Stimulated activated CD8-positive, alpha-beta memory T cell treated with anti-CD3 and anti-CD28 coated beads, Interleukin-7, amount 100 ng/mL, for 4 hours (primary cell): Measurements from ENCODE around the gene OR9A2.

Source experiments
- DNase-seq, 2 donors: peaks; one replicate each; pipeline ENCODE4 v3.0.0-alpha.2; 2020; ENCODE audit warnings: low read depth in 2 of 2

Gene OR9A2, protein sequence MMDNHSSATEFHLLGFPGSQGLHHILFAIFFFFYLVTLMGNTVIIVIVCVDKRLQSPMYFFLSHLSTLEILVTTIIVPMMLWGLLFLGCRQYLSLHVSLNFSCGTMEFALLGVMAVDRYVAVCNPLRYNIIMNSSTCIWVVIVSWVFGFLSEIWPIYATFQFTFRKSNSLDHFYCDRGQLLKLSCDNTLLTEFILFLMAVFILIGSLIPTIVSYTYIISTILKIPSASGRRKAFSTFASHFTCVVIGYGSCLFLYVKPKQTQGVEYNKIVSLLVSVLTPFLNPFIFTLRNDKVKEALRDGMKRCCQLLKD

GRCh38 chr7:143027032-143027431, at the start of gene OR9A2:
OR9A2 (minus strand) TSS chr7:143027132; CDS start chr7:143027132, 0 bp downstream.
- DNase-seq: no peak

GRCh38 chr7:143074141-143074540, 47.2 kb upstream of the OR9A2 start:
- DNase-seq: no peak

DNA sequence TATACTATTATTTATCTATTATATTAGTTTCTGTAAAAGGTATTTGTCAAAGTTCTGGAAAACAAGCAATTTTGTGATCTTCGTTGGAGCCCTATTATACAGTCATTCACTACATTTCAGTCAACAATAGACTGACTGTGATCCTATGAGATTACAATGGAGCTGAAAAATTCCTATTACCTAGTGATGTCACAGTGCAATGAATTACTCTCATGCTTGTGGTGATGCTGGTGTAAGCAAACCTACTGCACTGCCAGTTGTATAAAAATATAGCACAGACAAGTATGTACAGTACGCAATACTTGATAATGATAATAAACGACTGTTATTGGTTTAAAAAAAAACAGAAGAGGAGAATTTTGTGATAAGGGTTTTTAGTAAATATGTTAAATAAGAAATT, 46.6 kb upstream of the OR9A2 start:
- no peak for DNase-seq

DNA sequence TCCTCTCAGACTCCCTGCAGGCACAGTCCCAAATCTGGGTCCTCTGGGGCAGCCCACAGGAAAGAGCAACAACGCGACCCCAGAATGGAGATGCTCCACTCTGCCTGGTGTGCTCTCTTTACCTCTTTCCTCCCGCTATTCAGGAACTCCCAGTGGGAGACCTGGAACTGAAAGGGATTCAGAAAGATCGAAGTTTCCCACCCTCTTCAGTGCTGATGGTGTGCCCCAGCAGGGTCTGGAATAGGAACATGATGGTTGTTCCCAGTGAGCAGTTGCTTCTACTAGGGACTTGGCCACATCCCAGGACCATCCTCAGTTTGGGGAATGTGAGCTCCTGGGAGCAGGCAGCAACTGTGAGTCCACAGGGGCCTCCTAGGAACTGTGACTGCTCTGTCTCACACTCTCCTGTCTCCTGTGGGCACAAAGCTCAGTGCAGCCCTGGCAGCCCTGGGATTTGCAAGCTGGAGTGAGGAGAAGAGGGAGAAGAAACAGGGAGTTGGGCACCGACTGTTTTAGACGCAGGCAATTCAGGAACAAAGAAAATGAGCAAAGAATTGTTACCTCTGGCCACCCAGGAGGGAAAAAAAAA, 43.1 kb upstream of the OR9A2 start:
- no peak for DNase-seq

GRCh38 chr7:143068446-143068845, 41.5 kb upstream of the OR9A2 start:
- DNase-seq: no peak

DNA sequence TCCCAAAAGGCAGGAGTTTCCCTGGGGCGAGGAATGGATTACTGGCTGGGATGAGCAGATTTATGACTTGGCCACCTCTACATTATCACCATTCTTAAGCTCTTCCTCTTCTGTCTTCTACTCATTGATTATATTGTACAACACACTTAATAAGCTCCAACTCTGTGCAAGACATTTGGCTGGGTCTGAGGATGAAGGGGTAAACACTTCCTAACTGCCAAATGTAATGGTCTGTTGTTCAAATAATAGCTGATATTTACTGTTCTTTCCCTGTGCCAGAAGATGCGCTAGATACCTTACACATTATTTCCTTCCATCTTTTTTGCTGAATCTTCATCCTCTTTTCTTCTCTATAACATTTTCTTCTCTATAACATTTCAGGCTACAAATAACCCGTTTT, 36.8 kb upstream of the OR9A2 start:
- no peak for DNase-seq

DNA sequence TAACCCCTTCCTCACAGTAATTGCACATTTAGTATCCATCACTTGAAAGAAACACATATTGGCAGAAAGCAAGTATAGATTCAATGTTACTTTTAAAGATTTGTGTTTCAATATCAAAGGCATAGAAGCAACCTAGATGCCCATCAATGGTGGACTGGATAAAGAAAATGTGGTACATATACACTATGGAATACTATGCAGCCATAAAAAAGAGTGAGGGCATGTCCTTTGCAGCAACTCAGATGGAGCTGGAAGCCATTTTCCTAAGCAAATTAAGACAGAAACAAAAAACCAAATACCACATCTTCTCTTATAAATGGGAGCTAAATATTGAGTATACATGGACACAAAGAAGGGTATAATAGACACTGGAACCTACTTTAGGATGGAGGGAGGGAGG, 28.8 kb upstream of the OR9A2 start:
- no peak for DNase-seq

GRCh38 chr7:143054621-143055020, 27.7 kb upstream of the OR9A2 start:
- DNase-seq: no peak

DNA sequence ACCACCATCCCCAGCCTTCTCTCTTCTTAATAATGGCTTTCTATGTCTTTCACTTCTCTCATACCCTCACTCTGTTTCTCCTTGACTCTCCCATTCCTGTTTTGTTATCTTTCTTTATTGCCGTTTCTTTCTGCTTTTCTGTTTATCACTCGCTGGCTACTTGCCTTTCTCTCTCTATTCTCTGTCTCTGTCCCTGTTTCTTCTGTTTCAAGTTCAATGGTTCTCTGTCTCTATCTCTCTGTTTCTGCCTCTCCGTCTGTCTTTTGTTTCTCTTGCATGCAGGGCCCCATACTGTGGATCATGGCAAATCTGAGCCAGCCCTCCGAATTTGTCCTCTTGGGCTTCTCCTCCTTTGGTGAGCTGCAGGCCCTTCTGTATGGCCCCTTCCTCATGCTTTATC, 25.1 kb upstream of the OR9A2 start, which contains the start of gene OR6V1:
TSS of gene OR6V1 (plus strand) at position 301 of the 400 bp plus-strand sequence. CDS start at position 301, 0 bp downstream.
- DNase-seq: no peak

DNA sequence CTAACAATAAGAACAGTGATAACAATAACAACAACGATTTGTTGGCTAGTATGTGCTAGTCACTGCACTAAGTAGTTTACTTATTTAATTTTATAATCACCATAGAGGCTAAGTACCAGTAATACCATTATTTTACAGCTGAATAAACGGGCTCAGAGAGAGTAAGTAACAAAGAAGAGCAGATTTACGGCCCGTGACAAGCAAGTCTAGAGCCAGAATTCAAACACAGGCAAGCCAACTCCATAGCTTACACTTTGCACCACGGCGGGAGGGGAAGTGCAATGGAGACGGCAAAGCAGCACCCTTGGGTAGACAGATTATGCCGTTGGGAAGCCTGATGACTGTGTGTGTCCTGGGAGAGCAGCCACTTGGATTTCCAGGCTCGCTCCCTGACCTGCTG, 24.0 kb upstream of the OR9A2 start:
- no peak for DNase-seq

- no peak for DNase-seq
Observed at GRCh38 chr7:143049362-143049761, 22.4 kb upstream of the OR9A2 start.

GRCh38 chr7:143048827-143049226, 21.9 kb upstream of the OR9A2 start:
- DNase-seq: no peak

DNA sequence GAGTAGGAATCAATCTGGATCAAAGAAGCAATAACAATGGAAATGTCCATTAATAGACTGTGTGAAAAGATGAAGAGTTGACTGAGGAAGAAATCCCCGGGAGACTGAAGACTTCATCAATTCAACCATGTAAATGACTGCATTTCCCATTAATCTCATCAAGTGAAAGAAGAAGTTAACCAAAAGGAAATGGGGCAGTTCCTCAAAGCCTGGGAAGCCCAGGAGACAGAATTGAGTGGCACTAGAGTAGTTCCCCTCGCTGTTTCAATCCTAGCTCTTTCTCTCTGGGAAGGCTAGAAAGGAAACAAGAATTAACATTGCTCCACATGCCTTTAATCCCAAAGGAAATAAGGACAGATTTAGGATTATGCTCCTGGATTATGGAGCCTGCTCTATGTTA, 20.4 kb upstream of the OR9A2 start:
- DNase-seq: no peak

DNA sequence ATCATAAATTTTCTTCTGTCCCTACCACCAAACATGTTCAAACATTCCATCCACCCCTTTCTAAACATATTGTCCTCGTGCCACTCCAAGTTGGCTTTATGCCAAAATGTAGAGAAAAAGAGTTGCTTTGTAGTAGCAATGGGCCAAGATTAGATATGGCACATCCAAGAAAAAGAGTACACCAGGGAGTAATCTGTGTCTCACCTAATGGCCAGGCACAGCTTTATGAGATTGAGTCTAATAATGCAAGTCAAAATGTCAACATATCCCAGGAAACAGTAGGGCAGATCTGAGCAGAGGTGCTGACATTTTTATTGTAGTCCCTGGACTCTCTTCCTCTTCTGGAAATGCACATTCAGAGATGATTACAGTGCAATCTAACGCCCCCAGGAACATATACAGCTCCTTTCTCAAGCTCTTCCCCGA, 19.5 kb upstream of the OR9A2 start:
- DNase-seq: no peak

DNA sequence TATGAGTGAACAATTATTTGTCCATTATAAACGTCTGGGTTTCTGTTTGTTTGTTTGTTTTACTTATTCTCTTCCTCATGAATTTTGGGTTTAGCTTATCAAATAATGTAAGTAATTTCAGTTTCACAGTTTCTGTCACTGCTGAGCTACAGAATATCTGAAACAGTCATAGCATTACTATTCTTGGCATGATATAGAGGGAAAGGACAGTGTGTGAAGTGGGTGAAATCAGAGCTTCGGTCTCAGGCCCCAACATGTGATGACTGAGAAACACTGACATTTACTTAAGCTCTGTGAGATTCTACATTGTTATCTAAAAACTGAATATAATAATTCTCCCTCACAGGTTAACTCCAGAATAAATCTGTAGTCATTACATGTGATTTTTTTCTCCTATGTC, 16.5 kb upstream of the OR9A2 start:
- no peak for DNase-seq

GRCh38 chr7:143042790-143043271, 15.9 kb upstream of the OR9A2 start:
- no peak for DNase-seq

DNA sequence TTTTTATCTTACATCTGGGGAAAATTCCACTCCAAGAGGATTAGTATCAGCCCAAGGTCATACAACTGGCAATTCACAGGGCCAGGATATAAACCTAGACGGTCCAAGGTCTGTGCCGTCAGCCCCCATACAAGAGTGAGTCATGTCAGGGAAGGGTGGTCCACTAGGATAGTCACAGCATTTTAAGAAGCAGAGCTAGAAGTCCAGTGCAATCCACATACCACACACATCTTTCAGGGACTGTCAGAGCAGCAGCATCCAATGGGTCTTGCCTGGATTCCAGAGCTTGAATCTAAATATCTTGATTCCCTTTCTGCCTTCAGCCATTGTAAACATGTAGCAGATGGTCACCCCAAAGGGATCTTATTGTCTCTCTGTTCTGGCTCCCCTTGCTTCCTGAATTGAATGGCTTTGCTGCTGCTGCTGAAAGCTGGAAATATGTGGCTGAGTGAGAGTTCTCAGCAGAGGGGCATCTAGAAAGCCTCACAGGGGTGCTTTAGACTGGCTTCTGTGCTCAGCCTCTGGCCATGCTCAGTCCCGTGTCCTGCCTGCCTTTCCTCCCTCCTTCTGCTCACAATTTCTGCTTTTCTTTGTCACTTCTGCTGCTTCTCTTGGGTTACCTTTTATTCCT, 15.3 kb upstream of the OR9A2 start:
- DNase-seq: no peak

- DNase-seq: no peak
Observed at GRCh38 chr7:143041346-143041745, 14.4 kb upstream of the OR9A2 start.

- DNase-seq: no peak
Observed at GRCh38 chr7:143040209-143040715, 13.3 kb upstream of the OR9A2 start.

DNA sequence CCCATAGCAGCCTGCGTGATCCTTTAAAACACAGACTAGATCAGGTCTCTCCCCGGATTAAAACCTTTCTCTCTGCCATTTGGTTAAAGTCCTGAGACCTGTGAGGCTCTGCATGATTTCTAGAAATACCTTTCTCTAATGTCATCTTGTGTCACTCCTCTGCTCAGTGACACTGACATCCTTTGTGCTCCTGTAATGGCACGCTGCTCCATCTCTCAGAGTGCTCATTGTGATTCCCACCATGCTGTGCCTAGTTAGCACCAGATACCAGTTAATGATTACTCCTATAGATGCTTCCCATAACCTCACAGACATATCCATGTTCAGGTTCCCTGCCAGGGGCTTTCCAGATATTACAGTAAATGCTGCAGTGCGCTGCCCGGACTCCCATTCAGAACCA, 11.7 kb upstream of the OR9A2 start:
- DNase-seq: no peak

DNA sequence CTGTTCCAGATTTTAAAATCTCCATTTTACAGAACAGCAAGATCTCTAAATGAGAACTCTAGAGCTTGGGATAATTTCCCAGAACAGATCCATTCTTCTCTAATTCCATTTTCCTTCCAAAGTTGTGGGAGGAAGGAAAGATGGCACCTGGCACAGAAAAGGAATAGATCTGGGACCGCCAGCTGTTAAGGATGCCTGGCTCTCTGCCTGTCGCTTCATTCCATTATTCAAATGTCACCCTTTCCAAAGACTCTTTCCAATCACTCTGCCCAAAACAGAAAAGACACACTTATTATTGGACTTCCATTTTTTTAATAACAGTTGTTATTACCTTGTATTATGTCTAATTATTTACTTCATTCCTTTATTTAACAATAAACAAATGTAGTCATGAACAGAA, 751 bp upstream of the OR9A2 start:
- no peak for DNase-seq

GRCh38 chr7:143025371-143025770, 1.6 kb downstream of the OR9A2 start:
- DNase-seq: no peak

DNA sequence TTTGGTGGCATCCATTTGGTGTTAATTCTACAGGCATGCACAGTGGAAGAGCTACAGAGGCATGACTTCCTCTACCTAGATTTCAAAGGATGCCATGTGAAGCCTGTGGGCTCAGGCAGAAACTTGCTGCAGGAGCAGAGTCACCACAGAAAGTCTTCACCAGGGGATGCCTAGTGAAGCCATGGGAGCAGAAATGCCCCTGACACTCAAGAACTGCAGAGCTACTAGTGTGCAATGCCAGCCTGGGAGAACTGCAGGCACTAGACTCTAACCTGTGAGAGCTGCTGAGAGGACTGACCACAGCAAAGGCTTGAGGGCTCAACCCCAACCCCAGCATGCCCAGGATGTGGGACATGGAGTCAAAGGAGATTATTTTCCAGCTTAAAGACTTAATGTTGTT, 3.9 kb downstream of the OR9A2 start:
- no peak for DNase-seq
